ENCODE results near the gene SHC4.

GRCh38 chr15:48806151-48806550, 157.6 kb downstream of the SHC4 start:
- no peak for TF ChIP-seq POLR2A (IDR thresholded peaks at IDR 0.05; ENCODE audit: low read depth)
- TF ChIP-seq CTCF (IDR thresholded peaks at IDR 0.05): no peak
- TF ChIP-seq EP300 (IDR thresholded peaks at IDR 0.05): no peak
- TF ChIP-seq POLR2AphosphoS5 (IDR thresholded peaks at IDR 0.05): no peak

All from esophagus muscularis mucosa (tissue), 4 donors.